Uterus (tissue), 2 donors: Measurements from ENCODE around the gene E4F1.

ENCODE experiments used
- POLR2A ChIP-seq, 2 donors: fragments of 450-650 bp; IDR thresholded peaks; one replicate each; pipeline ENCODE4 v1.6.1; 2016; ENCODE audit warnings: antibody characterized with exemption in 2 of 2, mild to moderate bottlenecking in 1 of 2, moderate library complexity in 1 of 2
- TF ChIP-seq, protein P1 (sequence below), 4 experiments: fragments of 200-600 bp in 2 of 4; fragments of 450-650 bp in 2 of 4; sonication (generic) in 2 of 4; IDR thresholded peaks; one replicate each; pipeline ENCODE4 v1.5.1; 2016 to 2019; ENCODE audit warnings: antibody characterized with exemption in 4 of 4, mild to moderate bottlenecking in 2 of 4, moderate library complexity in 1 of 4

DNA sequence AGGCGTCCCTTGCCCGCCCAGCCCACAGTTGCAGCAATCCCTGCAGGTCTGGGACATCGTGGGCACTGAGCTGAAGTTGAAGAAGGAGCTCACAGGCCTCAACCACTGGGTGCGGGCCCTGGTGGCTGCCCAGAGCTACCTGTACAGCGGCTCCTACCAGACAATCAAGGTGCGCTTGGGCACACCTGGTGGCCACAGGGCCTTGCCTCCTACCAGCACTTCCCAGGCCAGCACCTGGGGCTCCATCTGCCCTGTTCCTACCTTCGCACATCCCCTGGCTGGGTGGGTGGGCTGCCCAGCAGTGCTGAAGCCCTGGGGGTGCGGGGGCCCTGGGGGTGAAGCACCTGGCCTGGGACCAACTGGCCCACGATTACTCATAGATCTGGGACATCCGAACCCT lies 47.9 kb upstream of the E4F1 start:
- TF ChIP-seq, protein P1, sequence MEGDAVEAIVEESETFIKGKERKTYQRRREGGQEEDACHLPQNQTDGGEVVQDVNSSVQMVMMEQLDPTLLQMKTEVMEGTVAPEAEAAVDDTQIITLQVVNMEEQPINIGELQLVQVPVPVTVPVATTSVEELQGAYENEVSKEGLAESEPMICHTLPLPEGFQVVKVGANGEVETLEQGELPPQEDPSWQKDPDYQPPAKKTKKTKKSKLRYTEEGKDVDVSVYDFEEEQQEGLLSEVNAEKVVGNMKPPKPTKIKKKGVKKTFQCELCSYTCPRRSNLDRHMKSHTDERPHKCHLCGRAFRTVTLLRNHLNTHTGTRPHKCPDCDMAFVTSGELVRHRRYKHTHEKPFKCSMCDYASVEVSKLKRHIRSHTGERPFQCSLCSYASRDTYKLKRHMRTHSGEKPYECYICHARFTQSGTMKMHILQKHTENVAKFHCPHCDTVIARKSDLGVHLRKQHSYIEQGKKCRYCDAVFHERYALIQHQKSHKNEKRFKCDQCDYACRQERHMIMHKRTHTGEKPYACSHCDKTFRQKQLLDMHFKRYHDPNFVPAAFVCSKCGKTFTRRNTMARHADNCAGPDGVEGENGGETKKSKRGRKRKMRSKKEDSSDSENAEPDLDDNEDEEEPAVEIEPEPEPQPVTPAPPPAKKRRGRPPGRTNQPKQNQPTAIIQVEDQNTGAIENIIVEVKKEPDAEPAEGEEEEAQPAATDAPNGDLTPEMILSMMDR (IDR thresholded peaks at IDR 0.05) = no peak
- TF ChIP-seq POLR2A (IDR thresholded peaks at IDR 0.05) = no peak
